NK-92 treated with Interleukin-12 subunit alpha and Interleukin-12 subunit beta, amount 100 ng/mL, for 24 hours (cell line): ENCODE data around the gene GABBR2.
"Not testable (repeated sequence)": the region's sequence is repeated elsewhere in the genome, so short reads cannot be mapped to it uniquely, and the experiment has no call there.

Experiments used
- DNase-seq: peaks from one replicate; lab custom pipeline; 2025; lab: John Stamatoyannopoulos, UW

GABBR2 gene

DNA sequence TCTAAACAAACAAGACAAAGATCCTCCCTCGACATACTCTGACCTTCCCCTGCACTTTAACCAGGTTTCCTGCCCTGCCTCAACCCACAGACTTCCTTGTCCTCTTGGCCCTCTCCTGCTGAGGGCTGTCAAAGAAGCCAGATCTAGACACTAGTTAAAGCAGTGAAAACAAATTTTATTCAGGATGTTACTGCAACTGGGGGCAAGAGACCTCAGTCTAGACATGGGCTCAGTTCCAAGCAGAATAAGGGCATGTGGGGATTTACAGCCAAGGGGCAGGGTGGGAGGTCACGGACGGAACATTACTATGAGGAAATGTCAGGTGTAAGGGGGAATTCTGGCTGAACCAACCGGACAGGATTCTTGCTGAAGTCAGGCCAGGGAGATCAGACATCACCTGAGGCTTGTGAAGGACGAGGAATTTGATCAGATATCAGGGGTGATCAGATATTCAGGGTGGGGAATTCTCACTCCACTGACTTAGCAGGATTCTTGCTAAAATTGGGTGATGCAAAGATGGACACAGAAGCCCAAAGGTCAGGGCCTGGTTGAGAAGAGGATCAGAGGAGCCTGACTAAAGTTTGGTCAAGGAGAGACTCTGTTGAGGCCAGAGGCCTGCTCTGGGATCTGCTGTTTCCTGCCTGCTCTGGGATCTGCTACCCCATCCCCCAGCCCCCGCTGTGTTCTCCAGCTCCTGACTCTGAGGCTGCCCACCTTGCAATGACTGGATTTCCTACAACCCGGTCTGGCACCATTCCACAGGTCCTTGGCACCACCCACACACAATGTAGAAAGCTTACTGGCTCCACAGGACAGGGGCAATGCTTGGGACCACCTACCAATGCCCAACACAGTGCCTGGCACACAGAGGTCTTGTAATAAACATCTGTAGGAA lies 21.5 kb downstream of the GABBR2 start:
- no peak for DNase-seq

DNA sequence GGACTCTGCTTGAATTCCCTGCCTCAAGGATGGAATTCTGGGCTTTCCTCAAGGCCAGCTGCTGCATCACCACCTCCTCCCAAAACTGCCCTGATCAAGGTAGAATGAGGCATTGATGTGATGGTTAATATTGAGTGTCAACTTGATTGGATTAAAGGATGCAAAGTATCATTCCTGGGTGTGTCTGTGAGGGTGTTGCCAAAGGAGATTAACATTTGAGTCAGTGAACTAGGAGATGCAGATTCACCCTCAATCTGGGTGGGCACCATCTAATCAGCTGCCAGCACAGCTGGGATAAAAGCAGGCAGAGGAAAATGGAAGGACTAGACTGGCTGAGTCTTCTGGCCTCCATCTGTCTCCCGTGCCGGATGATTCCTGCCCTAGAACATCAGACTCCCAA lies 23.9 kb downstream of the GABBR2 start:
- not testable (repeated sequence) for DNase-seq

DNA sequence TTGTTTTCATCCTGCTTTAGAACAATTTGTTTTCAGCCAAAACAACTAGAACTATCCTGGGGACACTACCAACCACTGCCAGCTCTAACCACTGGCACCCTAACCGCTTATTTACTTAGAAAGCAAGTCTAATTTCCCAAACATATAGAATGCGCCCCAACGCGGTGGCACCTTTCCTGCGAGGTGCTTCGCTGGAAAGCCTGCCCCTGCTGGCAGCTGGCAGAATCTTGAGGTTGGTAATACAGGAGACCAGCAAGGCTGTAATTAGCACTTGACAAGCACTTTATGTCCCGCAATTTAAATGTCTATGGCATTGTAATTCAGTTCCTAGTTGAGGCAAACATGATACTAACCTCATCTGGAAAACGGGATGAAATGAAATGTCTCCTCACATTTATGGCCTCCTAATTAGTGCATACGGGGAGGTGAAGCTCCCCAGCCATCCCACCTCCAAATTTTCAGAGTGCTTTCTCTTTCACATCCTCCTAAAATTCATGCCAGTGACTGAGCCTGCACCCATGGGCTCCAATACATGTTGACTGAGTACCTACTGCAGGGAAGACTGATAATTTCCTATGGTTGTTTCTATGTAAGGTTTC lies 30.4 kb downstream of the GABBR2 start:
- no peak for DNase-seq

DNA sequence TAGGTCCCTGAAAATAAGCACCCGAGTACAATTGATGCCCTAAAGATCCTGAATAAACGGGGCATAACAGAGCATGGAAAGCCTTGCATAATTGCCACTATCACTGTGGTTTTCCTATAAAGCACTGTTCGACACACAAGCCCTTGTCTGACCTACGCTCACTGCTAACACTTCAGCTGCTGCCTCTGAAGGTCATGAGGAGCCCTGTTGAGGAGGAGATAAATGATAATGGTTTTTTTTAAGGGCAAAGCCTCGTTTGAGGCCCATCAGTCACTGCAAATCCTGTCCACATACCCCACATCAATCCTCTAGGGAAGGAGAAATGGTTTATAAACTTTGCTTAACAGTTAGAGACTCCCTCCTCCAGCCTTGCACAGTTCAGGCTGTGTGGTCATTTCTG lies 35.1 kb downstream of the GABBR2 start:
- no peak for DNase-seq

- no peak for DNase-seq
Observed at GRCh38 chr9:98667005-98667640, 41.6 kb downstream of the GABBR2 start.

GRCh38 chr9:98665501-98665900 lies 43.2 kb downstream of the GABBR2 start:
- no peak for DNase-seq

DNA sequence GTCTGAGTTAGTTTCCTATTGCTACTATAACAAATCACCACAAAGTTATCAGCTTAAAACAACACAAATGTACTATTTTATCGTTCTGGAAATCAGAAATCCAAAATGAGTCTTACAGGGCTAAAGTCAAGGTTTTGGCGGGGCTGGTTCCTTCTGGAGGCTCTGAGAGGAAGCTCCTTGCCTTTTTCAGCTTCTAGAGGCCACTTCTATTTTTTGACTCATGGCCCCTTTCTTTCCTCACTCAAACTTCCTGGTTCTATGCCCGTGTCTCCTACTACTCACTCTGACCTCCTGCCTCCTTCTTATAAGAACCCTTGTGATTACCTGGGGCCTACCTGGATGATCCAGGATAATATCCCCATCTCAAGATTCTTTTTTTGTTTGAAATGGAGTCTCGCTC lies 48.2 kb downstream of the GABBR2 start:
- no peak for DNase-seq

DNA sequence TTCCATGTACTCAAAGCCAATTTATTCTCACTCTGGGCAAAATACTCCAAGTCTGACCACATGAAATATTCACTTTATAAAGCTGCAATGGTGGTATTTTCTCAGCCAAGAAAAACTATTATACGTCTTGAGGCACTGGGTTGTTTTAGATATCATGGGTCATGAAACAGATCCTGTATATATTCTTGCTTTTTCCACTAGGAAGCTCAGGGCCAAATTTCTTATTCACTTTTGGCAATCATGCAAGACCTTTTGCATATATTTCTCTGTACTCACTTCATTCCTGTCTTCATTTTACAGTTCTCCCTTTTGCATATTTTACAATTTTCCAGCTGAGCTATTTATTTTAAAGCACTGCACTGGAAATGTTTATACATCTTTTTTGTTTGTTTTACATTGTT lies 49.8 kb downstream of the GABBR2 start:
- no peak for DNase-seq

DNA sequence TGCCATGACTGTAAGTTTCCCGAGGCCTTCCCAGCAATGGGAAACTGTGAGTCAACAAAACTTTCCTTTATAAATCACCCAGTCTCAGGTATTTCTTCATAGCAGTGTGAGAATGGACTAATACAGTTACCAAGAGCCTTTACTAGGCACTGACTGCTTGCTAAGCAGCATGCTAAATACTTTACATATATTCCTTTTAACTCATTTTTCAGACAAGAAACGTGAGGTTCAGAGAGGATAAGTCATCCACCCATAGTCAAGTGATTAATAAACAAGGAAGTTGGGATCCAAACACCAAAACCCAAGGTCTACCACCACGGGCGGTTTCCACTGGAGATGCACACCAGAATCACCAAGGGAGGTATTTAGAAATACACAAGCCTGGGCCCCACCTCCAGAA lies 50.8 kb downstream of the GABBR2 start:
- DNase-seq, result no peak

DNA sequence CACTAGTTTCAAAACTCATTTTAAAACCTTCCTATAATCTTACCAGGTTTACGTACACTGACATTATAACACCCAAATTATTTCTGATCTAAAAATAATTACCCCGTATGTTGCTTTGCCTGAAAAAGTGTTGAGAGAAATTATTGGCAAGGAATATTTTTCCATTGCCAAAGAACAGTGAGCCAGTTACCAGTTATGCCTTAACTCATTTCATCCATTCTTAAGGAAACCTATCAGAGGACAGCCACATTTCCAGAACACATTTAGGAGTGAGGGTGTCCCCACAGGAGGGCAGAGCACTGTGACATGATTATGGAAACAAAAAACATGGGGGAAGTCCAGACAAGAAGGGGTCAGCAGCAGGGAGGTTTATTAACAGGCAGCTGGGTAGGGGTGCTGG lies 52.2 kb downstream of the GABBR2 start:
- DNase-seq, result no peak

DNA sequence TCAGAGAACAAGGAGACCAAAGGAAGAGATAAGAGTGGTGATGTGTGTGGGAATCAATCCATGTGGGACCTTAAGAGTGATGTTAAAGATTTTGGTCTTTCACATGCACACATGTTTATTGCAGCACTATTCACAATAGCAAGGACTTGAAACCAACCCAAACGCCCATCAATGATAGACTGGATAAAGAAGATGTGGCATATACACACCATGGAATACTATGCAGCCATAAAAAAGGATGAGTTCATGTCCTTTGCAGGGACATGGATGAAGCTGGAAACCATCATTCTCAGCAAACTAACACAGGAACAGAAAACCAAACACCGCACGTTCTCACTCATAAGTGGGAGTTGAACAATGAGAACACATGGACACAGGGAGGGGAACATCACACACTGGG lies 53.3 kb downstream of the GABBR2 start:
- DNase-seq, result not testable (repeated sequence)

DNA sequence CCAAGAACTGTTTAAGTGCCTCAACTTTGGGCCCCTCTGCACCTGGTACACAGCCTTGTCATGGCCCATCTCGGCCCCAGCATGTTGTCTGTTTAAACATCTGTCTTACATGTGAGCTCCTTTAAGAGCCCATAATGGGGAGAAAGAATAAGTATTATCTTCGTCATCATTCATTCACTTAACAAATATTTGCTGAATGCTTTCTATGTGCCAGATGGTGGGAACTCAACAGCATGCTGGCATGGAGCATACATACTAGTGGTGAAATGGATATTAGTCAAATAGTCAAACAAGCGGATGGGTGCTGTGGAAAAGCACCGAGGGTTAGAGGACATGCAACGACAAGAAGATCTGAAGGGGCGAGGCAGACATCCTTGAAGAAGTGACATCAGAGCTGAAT lies 54.5 kb downstream of the GABBR2 start:
- no peak for DNase-seq

GRCh38 chr9:98652741-98653140 lies 56.0 kb downstream of the GABBR2 start:
- no peak for DNase-seq

DNA sequence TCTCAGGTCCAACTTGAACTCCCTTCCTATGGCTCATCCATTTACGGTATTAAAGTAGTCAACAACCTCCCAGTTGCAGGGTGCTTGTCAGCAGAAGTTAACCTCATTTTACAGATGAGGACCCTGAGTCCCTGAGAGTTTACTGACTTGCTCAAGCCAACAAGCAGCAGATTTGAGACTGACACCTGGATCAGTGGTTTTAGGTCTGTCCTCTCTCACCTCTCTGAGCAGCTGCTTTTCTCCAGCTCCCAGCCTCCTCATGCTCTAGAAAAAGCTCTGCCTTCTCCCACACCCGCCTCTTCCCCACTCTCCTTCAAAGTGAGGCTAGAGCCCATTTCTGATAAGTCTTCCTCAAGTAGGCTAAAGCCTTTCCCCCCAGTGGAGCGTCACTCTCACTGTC lies 56.4 kb downstream of the GABBR2 start:
- DNase-seq, result no peak

- no peak for DNase-seq
Observed at GRCh38 chr9:98647236-98647635, 61.5 kb downstream of the GABBR2 start.

- no peak for DNase-seq
Observed at GRCh38 chr9:98644011-98644410, 64.7 kb downstream of the GABBR2 start.

GRCh38 chr9:98642661-98643312 lies 65.9 kb downstream of the GABBR2 start:
- DNase-seq, result no peak

DNA sequence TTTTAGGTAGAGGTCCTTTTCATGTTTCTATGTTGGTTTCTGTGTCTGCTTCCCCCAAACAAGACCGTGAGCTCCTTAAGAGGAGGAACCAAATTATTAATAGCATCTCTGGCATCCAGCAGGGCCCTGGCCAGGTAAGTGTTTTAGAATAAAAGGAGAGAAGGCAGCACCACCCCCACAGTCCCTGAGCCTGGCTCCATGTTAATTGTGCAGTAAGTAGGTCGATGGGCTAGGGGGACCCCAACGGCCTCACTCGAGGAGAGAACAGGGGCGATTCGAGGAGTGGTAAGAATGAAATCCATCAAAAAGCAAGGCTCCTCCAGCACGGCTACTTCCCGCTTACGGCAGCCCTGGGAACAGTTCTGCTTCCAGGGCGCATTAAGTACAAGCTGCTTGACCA lies 67.0 kb downstream of the GABBR2 start:
- no peak for DNase-seq

DNA sequence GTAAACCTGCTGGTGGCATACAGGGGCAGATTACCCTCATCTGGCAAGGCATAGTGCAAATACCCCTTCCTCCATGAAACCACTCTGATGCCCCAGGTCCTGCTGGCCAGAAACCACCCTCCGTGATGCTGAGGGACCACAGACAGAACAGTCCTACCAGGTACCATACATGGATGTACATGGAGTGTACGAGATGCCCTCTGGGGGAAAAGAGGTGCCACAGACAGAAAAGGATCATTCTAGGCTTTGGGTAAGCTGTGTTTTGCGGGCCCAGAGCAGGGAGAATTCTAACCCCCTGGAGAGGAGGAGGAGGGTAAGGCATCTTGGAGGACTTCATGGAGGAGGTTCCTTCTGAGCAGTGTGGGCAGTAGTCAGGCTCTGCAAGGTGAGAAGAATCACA lies 68.3 kb downstream of the GABBR2 start:
- DNase-seq, result no peak

- no peak for DNase-seq
Observed at GRCh38 chr9:98639133-98639532, 69.6 kb downstream of the GABBR2 start.

DNA sequence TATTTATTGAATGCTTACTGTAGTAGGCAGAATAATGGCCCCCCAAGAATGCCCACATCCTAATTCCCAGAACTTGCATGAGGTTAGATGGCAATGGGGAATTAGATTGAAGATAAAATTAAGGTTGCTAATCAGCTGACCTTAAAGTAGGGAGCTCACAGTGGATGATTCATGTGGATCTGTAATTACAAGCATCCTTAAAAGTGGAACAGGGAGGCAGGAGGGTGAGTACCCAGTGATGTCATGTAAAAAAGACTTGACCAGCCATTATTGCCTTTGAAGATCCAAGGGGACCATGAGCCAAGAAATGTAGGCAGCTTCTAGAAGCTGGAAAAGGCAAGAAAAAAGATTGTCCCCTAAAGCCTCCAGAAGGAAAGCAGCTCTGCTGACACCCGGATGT lies 71.4 kb downstream of the GABBR2 start:
- DNase-seq, result no peak

DNA sequence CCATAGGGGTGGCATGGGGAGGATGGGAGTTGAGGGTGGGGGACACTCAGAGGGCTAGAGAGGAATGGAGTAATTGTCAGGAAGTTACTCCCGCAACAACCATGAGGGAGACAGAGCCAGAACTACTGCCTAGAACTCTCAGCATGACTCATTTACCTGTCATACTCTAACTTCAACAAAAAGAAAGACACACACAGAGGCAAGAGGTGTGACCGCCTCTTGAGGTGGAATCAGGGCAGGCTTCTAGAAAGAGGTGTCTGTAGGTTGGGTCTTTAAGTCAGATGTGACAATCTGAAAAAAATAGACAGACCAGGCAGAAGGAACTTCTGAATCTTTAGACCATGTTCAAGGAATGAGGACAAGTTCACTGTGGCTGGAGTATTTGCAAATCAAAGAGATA lies 73.4 kb downstream of the GABBR2 start:
- DNase-seq, result no peak
